HEK293T (cell line): ENCODE measurements around the gene CNTN6.
A peak's percentile ranks its signal among the peaks of the same experiment; 100 is the strongest.

ENCODE experiments used
- CTCF ChIA-PET: fragments of 350-600 bp; formaldehyde crosslinking; extraction: SDS; loops from one replicate; lab custom pipeline; 2021; ENCODE audit warnings: antibody characterized with exemption, inconsistent platforms; lab: Yijun Ruan, JAX
- POLR2A ChIA-PET: fragments of 350-600 bp; formaldehyde crosslinking; extraction: SDS; loops from one replicate; lab custom pipeline; 2020; ENCODE audit warnings: antibody characterized with exemption, inconsistent platforms; lab: Yijun Ruan, JAX
- DNase-seq: peaks from one replicate; pipeline ENCODE4 v3.0.0; 2012; ENCODE audit warnings: mixed read lengths; ENCODE audit errors: extremely low spot score
- ARNT ChIP-seq: fragments of 450-650 bp; IDR thresholded peaks from 2 replicates; pipeline ENCODE4 v1.6.1; 2017; ENCODE audit warnings: mild to moderate bottlenecking
- BHLHE40 ChIP-seq: fragments of 450-650 bp; IDR thresholded peaks from 2 replicates; pipeline ENCODE4 v1.6.1; 2016; ENCODE audit warnings: mild to moderate bottlenecking, moderate library complexity, borderline replicate concordance
- CTBP1 ChIP-seq: fragments of 450-650 bp; IDR thresholded peaks from 2 replicates; pipeline ENCODE4 v1.6.1; 2016; ENCODE audit warnings: borderline replicate concordance
- ELF4 ChIP-seq: fragments of 450-650 bp; IDR thresholded peaks from 2 replicates; pipeline ENCODE4 v1.6.1; 2017; ENCODE audit warnings: antibody characterized with exemption
- FOXA1 ChIP-seq: fragments of 450-650 bp; IDR thresholded peaks from 2 replicates; pipeline ENCODE4 v1.6.1; 2016; ENCODE audit warnings: mild to moderate bottlenecking
- FOXK2 ChIP-seq: fragments of 450-650 bp; IDR thresholded peaks from 2 replicates; pipeline ENCODE4 v1.6.1; 2016; ENCODE audit warnings: mild to moderate bottlenecking
- FOXM1 ChIP-seq: fragments of 450-650 bp; IDR thresholded peaks from 2 replicates; pipeline ENCODE4 v1.6.1; 2017; ENCODE audit warnings: mild to moderate bottlenecking, borderline replicate concordance
- HDGF ChIP-seq: fragments of 450-650 bp; IDR thresholded peaks from 2 replicates; pipeline ENCODE4 v1.6.1; 2017; ENCODE audit warnings: antibody characterized with exemption, borderline replicate concordance
- L3MBTL2 ChIP-seq: fragments of 450-650 bp; conservative IDR thresholded peaks from 2 replicates; pipeline ENCODE4 v1.6.1; 2016; ENCODE audit warnings: mild to moderate bottlenecking
- LEF1 ChIP-seq: fragments of 450-650 bp; IDR thresholded peaks from 2 replicates; pipeline ENCODE4 v1.6.1; 2017; ENCODE audit warnings: mild to moderate bottlenecking, borderline replicate concordance
- NFRKB ChIP-seq: fragments of 450-650 bp; IDR thresholded peaks from 2 replicates; pipeline ENCODE4 v1.6.1; 2016; ENCODE audit warnings: mild to moderate bottlenecking, moderate library complexity
- SP1 ChIP-seq: fragments of 450-650 bp; IDR thresholded peaks from 2 replicates; pipeline ENCODE4 v1.6.1; 2017
- SUZ12 ChIP-seq: fragments of 450-650 bp; IDR thresholded peaks from 2 replicates; pipeline ENCODE4 v1.6.1; 2016; ENCODE audit warnings: mild to moderate bottlenecking
- TARDBP ChIP-seq: fragments of 450-650 bp; IDR thresholded peaks from 2 replicates; pipeline ENCODE4 v1.6.1; 2016
- ZNF384 ChIP-seq: fragments of 450-650 bp; IDR thresholded peaks from 2 replicates; pipeline ENCODE4 v1.6.1; 2016
- TF ChIP-seq, protein P1 (sequence below): fragments of 450-650 bp; IDR thresholded peaks from 2 replicates; pipeline ENCODE4 v1.6.1; 2016

Gene CNTN6

DNA sequence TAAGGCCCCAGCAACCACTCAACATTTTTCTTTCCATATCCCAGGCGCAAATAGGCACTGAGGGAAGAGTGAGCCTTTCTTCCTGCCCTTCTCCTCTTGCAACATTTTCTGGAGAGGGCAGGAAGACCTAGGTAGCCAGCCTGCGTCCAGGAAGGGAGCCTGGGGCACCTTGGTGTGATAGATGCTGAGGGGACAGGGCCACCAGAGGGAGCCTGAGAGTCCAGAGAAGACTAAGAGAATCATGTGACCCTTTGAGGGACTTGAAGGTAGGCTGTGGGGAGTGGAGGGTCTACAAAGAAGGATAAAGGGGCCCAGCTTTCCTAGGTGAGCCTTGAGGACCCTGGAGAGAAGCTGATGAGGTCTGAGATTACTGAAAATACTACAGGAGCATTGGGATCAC, 346.6 kb downstream of the CNTN6 start:
- CTCF ChIA-PET = no interaction called here
- POLR2A ChIA-PET = no interaction called here
- TF ChIP-seq SUZ12 (no peak), ZNF384 (no peak), FOXK2 (no peak), CTBP1 (no peak), TARDBP (no peak), LEF1 (no peak), HDGF (no peak), SP1 (no peak), BHLHE40 (no peak), FOXM1 (no peak), FOXA1 (no peak), ARNT (no peak), L3MBTL2 (no peak), ELF4 (no peak)
- TF ChIP-seq, protein P1, sequence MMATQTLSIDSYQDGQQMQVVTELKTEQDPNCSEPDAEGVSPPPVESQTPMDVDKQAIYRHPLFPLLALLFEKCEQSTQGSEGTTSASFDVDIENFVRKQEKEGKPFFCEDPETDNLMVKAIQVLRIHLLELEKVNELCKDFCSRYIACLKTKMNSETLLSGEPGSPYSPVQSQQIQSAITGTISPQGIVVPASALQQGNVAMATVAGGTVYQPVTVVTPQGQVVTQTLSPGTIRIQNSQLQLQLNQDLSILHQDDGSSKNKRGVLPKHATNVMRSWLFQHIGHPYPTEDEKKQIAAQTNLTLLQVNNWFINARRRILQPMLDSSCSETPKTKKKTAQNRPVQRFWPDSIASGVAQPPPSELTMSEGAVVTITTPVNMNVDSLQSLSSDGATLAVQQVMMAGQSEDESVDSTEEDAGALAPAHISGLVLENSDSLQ = no peak
- DNase-seq = peak; percentile 17

DNA sequence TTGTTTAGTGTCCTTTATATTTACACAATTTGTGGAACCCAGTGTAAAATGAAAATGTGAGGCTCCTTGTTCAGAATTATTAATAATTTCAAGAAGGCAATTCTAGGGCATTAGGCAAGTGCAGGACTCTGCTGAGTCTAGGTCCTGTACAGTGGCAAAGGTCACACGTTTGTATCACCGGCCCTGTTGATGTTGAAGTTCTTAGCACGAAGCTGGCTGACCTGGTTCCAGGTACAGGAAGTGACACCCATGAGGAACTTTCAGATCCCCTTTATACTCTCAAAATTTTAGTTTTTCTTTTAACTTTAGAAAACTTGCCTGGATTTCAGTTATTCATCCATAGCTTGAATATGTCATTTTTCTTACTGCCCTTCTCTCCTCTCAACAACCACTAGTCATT, 349.4 kb downstream of the CNTN6 start:
- ChIA-PET CTCF (interaction anchor here (0.6 kb wide), 1 partner anchor 589 kb away, joined by 3 read pairs; no protein-coding TSS in a partner anchor), POLR2A (no interaction called here)
- no peak for DNase-seq
- no peak for TF ChIP-seq L3MBTL2
- TF ChIP-seq ELF4 = no peak
- TF ChIP-seq FOXA1 = no peak
- no peak for TF ChIP-seq ZNF384
- no peak for TF ChIP-seq BHLHE40
- no peak for TF ChIP-seq SUZ12
- no peak for TF ChIP-seq FOXM1
- TF ChIP-seq ARNT = no peak
- no peak for TF ChIP-seq CTBP1
- TF ChIP-seq, protein P1 = no peak
- TF ChIP-seq SP1 = no peak
- TF ChIP-seq LEF1 = no peak
- no peak for TF ChIP-seq TARDBP
- no peak for TF ChIP-seq HDGF

DNA sequence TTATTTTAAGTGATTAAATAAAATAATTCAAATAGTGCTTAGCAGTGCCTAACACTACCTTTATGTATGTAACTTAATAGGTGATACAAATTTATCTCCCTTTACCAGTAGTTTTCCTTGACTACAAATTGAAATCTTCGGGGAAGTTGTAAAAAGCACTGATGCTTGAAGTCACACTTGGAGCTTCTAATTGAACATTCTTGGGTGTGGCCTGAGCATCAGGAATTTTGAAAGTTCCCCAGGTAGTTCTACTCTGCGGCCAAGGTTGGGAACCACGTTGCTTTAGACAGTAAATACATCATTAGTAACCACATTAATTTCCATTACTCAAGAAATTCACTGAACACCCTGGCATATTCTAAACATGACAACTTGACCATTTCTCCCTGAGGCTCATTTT, 351.4 kb downstream of the CNTN6 start:
- TF ChIP-seq HDGF = no peak
- no peak for TF ChIP-seq FOXK2
- no peak for TF ChIP-seq ELF4
- no peak for TF ChIP-seq SP1
- no peak for TF ChIP-seq TARDBP
- no peak for TF ChIP-seq ARNT
- no peak for TF ChIP-seq FOXM1
- no peak for TF ChIP-seq ZNF384
- TF ChIP-seq LEF1 = no peak
- ChIA-PET POLR2A (no interaction called here), CTCF (no interaction called here)
- DNase-seq = no peak

DNA sequence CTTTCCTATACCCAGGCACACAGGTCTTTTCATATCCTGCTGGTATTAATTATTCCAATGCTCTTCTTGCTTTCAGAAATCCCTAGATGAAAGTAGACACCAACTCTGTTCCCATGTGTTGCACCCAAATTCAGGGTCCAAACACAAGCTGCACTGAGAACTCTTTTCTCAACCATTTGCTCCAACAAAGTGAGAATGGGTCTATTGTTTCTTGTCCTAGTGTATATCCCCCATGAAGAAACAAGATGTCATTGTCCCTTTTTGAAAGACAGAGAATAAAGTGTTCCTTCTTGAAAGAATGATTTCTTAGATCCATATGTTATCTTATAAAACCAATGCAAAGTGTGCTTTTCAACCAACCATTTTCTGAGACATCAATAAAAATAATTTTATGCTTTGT, 353.7 kb downstream of the CNTN6 start:
- ChIA-PET CTCF (no interaction called here), POLR2A (no interaction called here)
- no peak for DNase-seq
- TF ChIP-seq FOXM1 = no peak
- TF ChIP-seq FOXA1 = no peak
- TF ChIP-seq BHLHE40 = no peak
- TF ChIP-seq SUZ12 = no peak
- TF ChIP-seq TARDBP = no peak
- no peak for TF ChIP-seq ARNT
- no peak for TF ChIP-seq FOXK2

DNA sequence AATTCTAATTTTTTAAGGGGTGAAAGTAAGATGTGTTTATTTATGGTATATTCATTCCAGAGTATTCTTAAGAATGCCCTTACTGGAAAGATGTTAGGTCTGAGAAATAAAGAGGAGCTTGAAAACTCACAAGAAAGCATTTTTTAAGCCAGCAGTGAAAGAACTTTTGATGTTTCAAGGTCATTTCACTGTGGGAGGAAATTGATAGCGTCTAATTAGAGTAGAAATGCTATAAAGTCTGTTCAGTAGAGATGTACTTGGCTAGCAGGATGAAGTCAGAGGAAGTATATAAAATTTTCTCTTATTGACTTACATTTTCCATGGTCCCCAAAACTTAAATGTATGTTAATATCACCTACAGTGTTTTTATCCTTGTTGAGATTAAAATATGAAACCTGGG, 354.6 kb downstream of the CNTN6 start:
- DNase-seq = no peak
- ChIA-PET POLR2A (no interaction called here), CTCF (no interaction called here)
- TF ChIP-seq SUZ12 (no peak), LEF1 (no peak), CTBP1 (no peak), TARDBP (no peak), L3MBTL2 (no peak), ARNT (no peak), FOXA1 (no peak), ZNF384 (no peak), FOXK2 (no peak), BHLHE40 (no peak), FOXM1 (no peak), ELF4 (no peak), HDGF (no peak), NFRKB (no peak), SP1 (no peak)
- TF ChIP-seq, protein P1 = no peak

DNA sequence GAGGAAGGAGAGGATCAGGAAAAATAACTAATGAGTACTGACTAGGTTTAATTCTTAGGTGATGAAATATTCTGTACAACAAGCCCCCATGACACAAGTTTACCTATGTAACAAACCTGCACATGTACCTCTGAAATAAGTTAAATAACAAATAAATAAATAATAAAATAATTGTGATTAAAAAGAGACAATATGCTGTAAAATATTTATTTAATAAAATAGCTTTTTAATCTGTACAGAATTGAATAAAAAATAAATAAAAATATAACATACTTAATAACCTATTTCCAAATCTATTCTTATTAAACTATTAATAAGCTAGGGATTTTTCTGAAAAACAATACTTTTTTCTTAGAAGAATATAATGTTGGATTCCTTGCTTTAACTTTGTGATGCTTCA, 355.6 kb downstream of the CNTN6 start:
- TF ChIP-seq SUZ12 (no peak), LEF1 (no peak), SP1 (no peak), ZNF384 (no peak), CTBP1 (no peak), BHLHE40 (no peak)
- ChIA-PET CTCF (no interaction called here), POLR2A (no interaction called here)
- DNase-seq = no peak
